GM23338 (cell line): ENCODE measurements around the gene FHOD1. TPM values are rescaled to one million over a fixed set of nuclear protein-coding genes. Genes with fewer than 3 reads are reported as not detected.

Source experiments
- CREB1 ChIP-seq: fragments of 250-450 bp; sonication (Bioruptor Pico); IDR thresholded peaks from 2 replicates; pipeline ENCODE4 v1.5.0; 2020; ENCODE audit warnings: low read depth, mild to moderate bottlenecking, moderate library complexity
- EZH2phosphoT487 ChIP-seq: fragments of 200-600 bp; sonication (generic); IDR thresholded peaks from one replicate; pipeline ENCODE4 v1.8.1; 2018; ENCODE audit warnings: antibody characterized with exemption; ENCODE audit not compliant: unreplicated experiment
- NANOG ChIP-seq: IDR thresholded peaks from 2 replicates; pipeline ENCODE4 v1.6.1; 2016; ENCODE audit warnings: antibody characterized with exemption, borderline replicate concordance
- STAT1 ChIP-seq: IDR thresholded peaks from one replicate; pipeline ENCODE4 v1.6.1; 2016; ENCODE audit warnings: antibody characterized with exemption; ENCODE audit not compliant: unreplicated experiment
- polyA plus RNA-seq: library from polyadenylated mRNA; unstranded; fragments of >200 nt; fragmentation: Nextera tagmentation; extraction: Ambion mirVana; gene quantifications from 2 replicates; pipeline ENCODE4 v1.2.1, GENCODE V29; 2016
- total RNA-seq: library from RNA; depleted of rRNA; stranded (reverse); fragments of >200 nt; shearing (Covaris generic); gene quantifications from 2 replicates; pipeline ENCODE4 v1.2.3, GENCODE V29; 2014
- TF ChIP-seq, protein P1 (sequence below): fragments of 250-450 bp; sonication (Bioruptor Pico); IDR thresholded peaks from 2 replicates; pipeline ENCODE4 v1.5.0; 2020; ENCODE audit warnings: mild to moderate bottlenecking, moderate library complexity
- TF ChIP-seq, protein P2 (sequence below): IDR thresholded peaks from one replicate; pipeline ENCODE4 v1.6.1; 2018; ENCODE audit warnings: antibody characterized with exemption; ENCODE audit not compliant: unreplicated experiment

Gene FHOD1
- total and polyA plus RNA-seq, 2 experiments from 2014 or later, result 26.2 to 52.7 TPM

DNA sequence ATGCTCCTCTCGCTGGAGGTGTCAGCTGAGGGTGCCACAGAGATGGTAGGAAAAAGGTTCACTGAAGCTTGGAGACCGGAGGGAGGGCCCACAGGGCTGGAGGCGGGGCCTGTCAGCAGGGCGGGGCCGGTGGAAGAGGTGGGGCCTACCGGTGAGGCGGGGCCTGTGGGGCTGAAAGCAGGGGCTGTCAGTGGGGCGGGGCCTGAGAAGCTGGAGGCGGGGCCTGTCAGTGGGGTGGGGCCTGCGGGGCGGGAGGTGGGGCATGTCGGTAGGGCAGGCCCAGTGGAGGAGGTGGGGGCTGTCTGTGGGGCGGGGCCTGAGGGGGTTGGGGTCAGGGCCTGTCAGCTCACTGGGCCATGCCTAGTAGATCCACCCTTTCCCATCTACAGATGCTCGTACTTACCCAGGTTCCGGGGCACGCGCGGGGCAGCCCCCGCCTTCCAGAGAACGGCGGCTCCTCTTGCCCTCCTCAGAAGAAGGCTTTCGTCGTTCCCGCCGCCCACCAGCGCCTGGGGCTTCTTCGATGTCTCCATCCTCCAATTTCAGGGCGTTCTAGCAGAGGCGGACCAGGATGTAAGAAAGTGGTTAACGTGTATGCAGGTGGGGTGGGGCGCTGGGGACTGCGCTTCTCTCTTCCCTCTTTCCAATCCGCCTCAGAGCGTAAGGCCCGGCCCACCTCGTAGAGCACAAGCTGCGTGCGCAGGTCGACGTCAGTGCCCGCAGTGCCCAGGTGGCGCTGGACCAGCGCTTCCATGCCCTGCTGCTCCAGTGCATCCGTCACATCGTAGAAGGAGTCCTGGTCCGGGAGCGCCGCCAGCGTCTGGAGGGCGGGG lies 10.5 kb downstream of the FHOD1 start (continued):
- TF ChIP-seq, protein P1, sequence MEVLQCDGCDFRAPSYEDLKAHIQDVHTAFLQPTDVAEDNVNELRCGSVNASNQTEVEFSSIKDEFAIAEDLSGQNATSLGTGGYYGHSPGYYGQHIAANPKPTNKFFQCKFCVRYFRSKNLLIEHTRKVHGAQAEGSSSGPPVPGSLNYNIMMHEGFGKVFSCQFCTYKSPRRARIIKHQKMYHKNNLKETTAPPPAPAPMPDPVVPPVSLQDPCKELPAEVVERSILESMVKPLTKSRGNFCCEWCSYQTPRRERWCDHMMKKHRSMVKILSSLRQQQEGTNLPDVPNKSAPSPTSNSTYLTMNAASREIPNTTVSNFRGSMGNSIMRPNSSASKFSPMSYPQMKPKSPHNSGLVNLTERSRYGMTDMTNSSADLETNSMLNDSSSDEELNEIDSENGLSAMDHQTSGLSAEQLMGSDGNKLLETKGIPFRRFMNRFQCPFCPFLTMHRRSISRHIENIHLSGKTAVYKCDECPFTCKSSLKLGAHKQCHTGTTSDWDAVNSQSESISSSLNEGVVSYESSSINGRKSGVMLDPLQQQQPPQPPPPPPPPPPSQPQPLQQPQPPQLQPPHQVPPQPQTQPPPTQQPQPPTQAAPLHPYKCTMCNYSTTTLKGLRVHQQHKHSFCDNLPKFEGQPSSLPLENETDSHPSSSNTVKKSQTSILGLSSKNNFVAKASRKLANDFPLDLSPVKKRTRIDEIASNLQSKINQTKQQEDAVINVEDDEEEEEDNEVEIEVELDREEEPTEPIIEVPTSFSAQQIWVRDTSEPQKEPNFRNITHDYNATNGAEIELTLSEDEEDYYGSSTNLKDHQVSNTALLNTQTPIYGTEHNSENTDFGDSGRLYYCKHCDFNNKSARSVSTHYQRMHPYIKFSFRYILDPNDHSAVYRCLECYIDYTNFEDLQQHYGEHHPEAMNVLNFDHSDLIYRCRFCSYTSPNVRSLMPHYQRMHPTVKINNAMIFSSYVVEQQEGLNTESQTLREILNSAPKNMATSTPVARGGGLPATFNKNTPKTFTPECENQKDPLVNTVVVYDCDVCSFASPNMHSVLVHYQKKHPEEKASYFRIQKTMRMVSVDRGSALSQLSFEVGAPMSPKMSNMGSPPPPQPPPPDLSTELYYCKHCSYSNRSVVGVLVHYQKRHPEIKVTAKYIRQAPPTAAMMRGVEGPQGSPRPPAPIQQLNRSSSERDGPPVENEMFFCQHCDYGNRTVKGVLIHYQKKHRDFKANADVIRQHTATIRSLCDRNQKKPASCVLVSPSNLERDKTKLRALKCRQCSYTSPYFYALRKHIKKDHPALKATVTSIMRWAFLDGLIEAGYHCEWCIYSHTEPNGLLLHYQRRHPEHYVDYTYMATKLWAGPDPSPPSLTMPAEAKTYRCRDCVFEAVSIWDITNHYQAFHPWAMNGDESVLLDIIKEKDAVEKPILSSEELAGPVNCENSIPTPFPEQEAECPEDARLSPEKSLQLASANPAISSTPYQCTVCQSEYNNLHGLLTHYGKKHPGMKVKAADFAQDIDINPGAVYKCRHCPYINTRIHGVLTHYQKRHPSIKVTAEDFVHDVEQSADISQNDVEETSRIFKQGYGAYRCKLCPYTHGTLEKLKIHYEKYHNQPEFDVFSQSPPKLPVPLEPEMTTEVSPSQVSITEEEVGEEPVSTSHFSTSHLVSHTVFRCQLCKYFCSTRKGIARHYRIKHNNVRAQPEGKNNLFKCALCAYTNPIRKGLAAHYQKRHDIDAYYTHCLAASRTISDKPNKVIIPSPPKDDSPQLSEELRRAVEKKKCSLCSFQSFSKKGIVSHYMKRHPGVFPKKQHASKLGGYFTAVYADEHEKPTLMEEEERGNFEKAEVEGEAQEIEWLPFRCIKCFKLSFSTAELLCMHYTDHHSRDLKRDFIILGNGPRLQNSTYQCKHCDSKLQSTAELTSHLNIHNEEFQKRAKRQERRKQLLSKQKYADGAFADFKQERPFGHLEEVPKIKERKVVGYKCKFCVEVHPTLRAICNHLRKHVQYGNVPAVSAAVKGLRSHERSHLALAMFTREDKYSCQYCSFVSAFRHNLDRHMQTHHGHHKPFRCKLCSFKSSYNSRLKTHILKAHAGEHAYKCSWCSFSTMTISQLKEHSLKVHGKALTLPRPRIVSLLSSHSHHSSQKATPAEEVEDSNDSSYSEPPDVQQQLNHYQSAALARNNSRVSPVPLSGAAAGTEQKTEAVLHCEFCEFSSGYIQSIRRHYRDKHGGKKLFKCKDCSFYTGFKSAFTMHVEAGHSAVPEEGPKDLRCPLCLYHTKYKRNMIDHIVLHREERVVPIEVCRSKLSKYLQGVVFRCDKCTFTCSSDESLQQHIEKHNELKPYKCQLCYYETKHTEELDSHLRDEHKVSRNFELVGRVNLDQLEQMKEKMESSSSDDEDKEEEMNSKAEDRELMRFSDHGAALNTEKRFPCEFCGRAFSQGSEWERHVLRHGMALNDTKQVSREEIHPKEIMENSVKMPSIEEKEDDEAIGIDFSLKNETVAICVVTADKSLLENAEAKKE (CRISPR knock-in tag), result no peak
- TF ChIP-seq CREB1 (CRISPR knock-in tag) (no peak), STAT1 (no peak), EZH2phosphoT487 (no peak), NANOG (no peak)
- TF ChIP-seq, protein P2, sequence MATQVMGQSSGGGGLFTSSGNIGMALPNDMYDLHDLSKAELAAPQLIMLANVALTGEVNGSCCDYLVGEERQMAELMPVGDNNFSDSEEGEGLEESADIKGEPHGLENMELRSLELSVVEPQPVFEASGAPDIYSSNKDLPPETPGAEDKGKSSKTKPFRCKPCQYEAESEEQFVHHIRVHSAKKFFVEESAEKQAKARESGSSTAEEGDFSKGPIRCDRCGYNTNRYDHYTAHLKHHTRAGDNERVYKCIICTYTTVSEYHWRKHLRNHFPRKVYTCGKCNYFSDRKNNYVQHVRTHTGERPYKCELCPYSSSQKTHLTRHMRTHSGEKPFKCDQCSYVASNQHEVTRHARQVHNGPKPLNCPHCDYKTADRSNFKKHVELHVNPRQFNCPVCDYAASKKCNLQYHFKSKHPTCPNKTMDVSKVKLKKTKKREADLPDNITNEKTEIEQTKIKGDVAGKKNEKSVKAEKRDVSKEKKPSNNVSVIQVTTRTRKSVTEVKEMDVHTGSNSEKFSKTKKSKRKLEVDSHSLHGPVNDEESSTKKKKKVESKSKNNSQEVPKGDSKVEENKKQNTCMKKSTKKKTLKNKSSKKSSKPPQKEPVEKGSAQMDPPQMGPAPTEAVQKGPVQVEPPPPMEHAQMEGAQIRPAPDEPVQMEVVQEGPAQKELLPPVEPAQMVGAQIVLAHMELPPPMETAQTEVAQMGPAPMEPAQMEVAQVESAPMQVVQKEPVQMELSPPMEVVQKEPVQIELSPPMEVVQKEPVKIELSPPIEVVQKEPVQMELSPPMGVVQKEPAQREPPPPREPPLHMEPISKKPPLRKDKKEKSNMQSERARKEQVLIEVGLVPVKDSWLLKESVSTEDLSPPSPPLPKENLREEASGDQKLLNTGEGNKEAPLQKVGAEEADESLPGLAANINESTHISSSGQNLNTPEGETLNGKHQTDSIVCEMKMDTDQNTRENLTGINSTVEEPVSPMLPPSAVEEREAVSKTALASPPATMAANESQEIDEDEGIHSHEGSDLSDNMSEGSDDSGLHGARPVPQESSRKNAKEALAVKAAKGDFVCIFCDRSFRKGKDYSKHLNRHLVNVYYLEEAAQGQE, result no peak
